ENCODE results near the gene S100A3. TPM values are rescaled to one million over a fixed set of nuclear protein-coding genes. Genes with fewer than 3 reads are reported as not detected.

The S100A3 gene
- polyA plus RNA-seq, 2 of the 4 experiments (the other 2 are of a cell fraction) = 25.0 to 74.0 TPM

- CTCF ChIA-PET = interaction anchor here (1.5 to 13.0 kb wide), 8 partner anchors 8 to 163 kb away, joined by 3 to 273 read pairs (median 8); partner anchors contain the start of genes S100A1, S100A13 and S100A6
- 43% methylated on average over 8 of the region's 8 CpGs for WGBS (ENCODE audit: missing lambda C conversion rate)
These were observed 33.3 kb downstream of the S100A3 start for GRCh38 chr1:153515504-153516394.

GRCh38 chr1:153513666-153514065 lies 35.4 kb downstream of the S100A3 start:
- TF ChIP-seq TP53 (CRISPR knock-in tag; IDR thresholded peaks at IDR 0.05) = no peak
- no peak for TF ChIP-seq TFCP2L1 (CRISPR knock-in tag; IDR thresholded peaks at IDR 0.05)
- no peak for TF ChIP-seq ATOH8 (CRISPR knock-in tag; IDR thresholded peaks at IDR 0.05; ENCODE audit: low read depth)
- no peak for TF ChIP-seq EP300 (IDR thresholded peaks at IDR 0.05)
- no peak for TF ChIP-seq RAD21 (conservative IDR thresholded peaks at IDR 0.05 in 1 of 2, IDR thresholded peaks at IDR 0.05 in 1 of 2)
- TF ChIP-seq ZC3H11A (IDR thresholded peaks at IDR 0.05) = no peak
- TF ChIP-seq MYC (IDR thresholded peaks at IDR 0.05; ENCODE audit: borderline replicate concordance, low read length) = no peak
- TF ChIP-seq ZSCAN20 (CRISPR knock-in tag; IDR thresholded peaks at IDR 0.05) = no peak
- no peak for TF ChIP-seq HMGXB4 (CRISPR knock-in tag; IDR thresholded peaks at IDR 0.05; ENCODE audit: borderline replicate concordance)
- TF ChIP-seq PHF8 (IDR thresholded peaks at IDR 0.05; ENCODE audit: borderline replicate concordance, low read depth) = no peak
- ChIA-PET CTCF (interaction anchor here (1.0 to 13.0 kb wide), 7 partner anchors 8 to 161 kb away, joined by 3 to 273 read pairs (median 42); partner anchors contain the start of genes S100A1, S100A13 and S100A6), POLR2A (no interaction called here)
- Histone ChIP-seq H3K4me3 (no peak overlapping the region), H3K4me2 (no peak overlapping the region), H3K4me1 (peaks cover 24% of the 10 kb centered on the region), H3K9me3 (no peaks in the 10 kb centered on the region), H3K27ac (no peak overlapping the region; a peak in 1 of 6 replicates)
- ATAC-seq (no peak), FAIRE-seq (no peak), DNase-seq (ENCODE audit: low read depth in 1 of 2, low spot score in 1 of 2) (no peak)
- WGBS (ENCODE audit: missing lambda C conversion rate) = 94% methylated on average over 7 of the region's 7 CpGs

More at GRCh38 chr1:153515504-153516394, 33.3 kb downstream of the S100A3 start:
- H3K4me3 ChIP-seq = no peak overlapping the region
- peak in 1 of 2 experiments; percentile 65 for DNase-seq (ENCODE audit: low read depth in 1 of 2, low spot score in 1 of 2)
- no peaks in the 10 kb centered on the region for H3K9me3 ChIP-seq
- TF ChIP-seq CEBPB (IDR thresholded peaks at IDR 0.05) (peak in 1 of 2 experiments; percentile 41; a peak in 1 of 4 replicates), RFX5 (IDR thresholded peaks at IDR 0.05) (no peak)
- peak; percentile 52 to 79; a peak in 5 of 6 replicates for ATAC-seq
- peak overlapping the region; percentile 52 to 80; a peak in 5 of 6 replicates for H3K27ac ChIP-seq
- FAIRE-seq = no peak
- H3K4me2 ChIP-seq = peak overlapping the region; percentile 53
- H3K4me1 ChIP-seq = peaks cover 22% of the 10 kb centered on the region
- POLR2A ChIA-PET = no interaction called here

GRCh38 chr1:153513023-153513422 lies 36.0 kb downstream of the S100A3 start:
- ATAC-seq (peak; percentile 14 to 39; a peak in 4 of 6 replicates), FAIRE-seq (no peak), DNase-seq (ENCODE audit: low read depth in 1 of 2, low spot score in 1 of 2) (peak in 1 of 2 experiments; percentile 44)
- TF ChIP-seq ZSCAN20 (CRISPR knock-in tag; IDR thresholded peaks at IDR 0.05) (no peak), MAX (IDR thresholded peaks at IDR 0.05) (0 out of 2 replicates have a peak, but pooled peaks have one; percentile 34), CHD2 (IDR thresholded peaks at IDR 0.05; ENCODE audit: low read length, partially characterized antibody) (no peak), RAD21 (conservative IDR thresholded peaks at IDR 0.05 in 1 of 2, IDR thresholded peaks at IDR 0.05 in 1 of 2) (peak in 1 of 2 experiments; percentile 23; a peak in 1 of 5 replicates)
- Histone ChIP-seq H3K9me3 (no peaks in the 10 kb centered on the region), H3K27ac (peak overlapping the region in 1 of 2 experiments; percentile 52; a peak in 3 of 6 replicates), H3K4me1 (peaks cover 28% of the 10 kb centered on the region), H3K4me3 (no peak overlapping the region), H3K4me2 (no peak overlapping the region)
- WGBS (ENCODE audit: missing lambda C conversion rate) = 59% methylated on average over 3 of the region's 3 CpGs
- POLR2A ChIA-PET = no interaction called here
- CTCF ChIA-PET = interaction anchor here (1.0 to 13.0 kb wide), 7 partner anchors 8 to 114 kb away, joined by 3 to 273 read pairs (median 47); partner anchors contain the start of genes S100A1, S100A13, S100A3 and S100A4

All from A549 (cell line).